Astrocyte of the spinal cord (primary cell): ENCODE data around the gene ST6GALNAC5.

Experiments used
- DNase-seq: peaks from one replicate; pipeline ENCODE4 v3.0.0; 2011; ENCODE audit warnings: low read depth, low spot score
- H3K4me3 ChIP-seq: 2 replicates; pipeline ENCODE4 v1.5.1; 2011; ENCODE audit warnings: low read depth, mild to moderate bottlenecking, low read length, moderate library complexity
- CTCF ChIP-seq: IDR thresholded peaks from 2 replicates; pipeline ENCODE4 v1.5.1; 2012; ENCODE audit warnings: low read depth, mild to moderate bottlenecking, low read length, inconsistent platforms
- in situ Hi-C: cut with HindIII; loops from 2 replicates; pipeline ENCODE4 v1.10.0; 2017; ENCODE audit warnings: low sequenced_read_pairs

ST6GALNAC5 gene

GRCh38 chr1:77051425-77051824 is 184.1 kb downstream of the ST6GALNAC5 start:
- no peak for TF ChIP-seq CTCF
- no peak overlapping the region for H3K4me3 ChIP-seq
- DNase-seq, result no peak
- in situ Hi-C loops, result no loop called here

GRCh38 chr1:77056525-77056924 is 189.2 kb downstream of the ST6GALNAC5 start:
- TF ChIP-seq CTCF, result no peak
- no peak for DNase-seq
- H3K4me3 ChIP-seq, result no peak overlapping the region
- in situ Hi-C loops, result no loop called here

GRCh38 chr1:77057994-77058585 is 190.8 kb downstream of the ST6GALNAC5 start:
- TF ChIP-seq CTCF, result no peak
- DNase-seq, result no peak
- no peak overlapping the region for H3K4me3 ChIP-seq
- in situ Hi-C loops, result no loop called here

GRCh38 chr1:77060000-77060399 is 192.7 kb downstream of the ST6GALNAC5 start:
- no peak for TF ChIP-seq CTCF
- no peak overlapping the region for H3K4me3 ChIP-seq
- DNase-seq, result no peak
- in situ Hi-C loops, result no loop called here

- in situ Hi-C loops, result no loop called here
- H3K4me3 ChIP-seq, result no peak overlapping the region
- no peak for DNase-seq
- TF ChIP-seq CTCF, result no peak
Observed at GRCh38 chr1:77061162-77061561, 193.9 kb downstream of the ST6GALNAC5 start.

- TF ChIP-seq CTCF, result no peak
- no peak for DNase-seq
- H3K4me3 ChIP-seq, result no peak overlapping the region
- in situ Hi-C loops, result no loop called here
Observed at GRCh38 chr1:77063118-77063517, 195.8 kb downstream of the ST6GALNAC5 start.

GRCh38 chr1:77064246-77064645 is 197.0 kb downstream of the ST6GALNAC5 start:
- in situ Hi-C loops, result no loop called here
- no peak for DNase-seq
- TF ChIP-seq CTCF, result no peak
- no peak overlapping the region for H3K4me3 ChIP-seq
